Sigmoid colon (tissue), 4 donors: ENCODE data around the gene PROM2.

ENCODE experiments used
- CTCF ChIP-seq, 4 experiments: fragments of 450-650 bp in 3 of 4; fragments of 200-600 bp in 1 of 4; IDR thresholded peaks; one replicate each; pipeline ENCODE4 v1.5.1; 2016 to 2019; ENCODE audit warnings: antibody characterized with exemption in 4 of 4, mild to moderate bottlenecking in 3 of 4, moderate library complexity in 2 of 4
- EP300 ChIP-seq, 4 donors: sonication (generic); formaldehyde crosslinking; IDR thresholded peaks; one replicate each; pipeline ENCODE4 v1.6.1; 2017; ENCODE audit warnings: antibody characterized with exemption in 4 of 4

GRCh38 chr2:95320344-95320712 lies 46.1 kb downstream of the PROM2 start:
- TF ChIP-seq EP300 (IDR thresholded peaks at IDR 0.05) (no peak), CTCF (IDR thresholded peaks at IDR 0.05) (no peak)
